Mesothelial cell of epicardium (in vitro differentiated cells): Measurements from ENCODE around the gene MID1IP1. TPM values are rescaled to one million over a fixed set of nuclear protein-coding genes. Genes with fewer than 3 reads are reported as not detected.
A peak's percentile ranks its signal among the peaks of the same experiment; 100 is the strongest.

Experiments
- DNase-seq, 2 experiments: peaks; one replicate each; pipeline ENCODE4 v3.0.0; 2021; ENCODE audit warnings: low spot score in 2 of 2; ENCODE audit not compliant: unreplicated experiment in 2 of 2
- H3K27ac Mint-ChIP-seq: 2 replicates; pipeline ENCODE4 v1.8.0; 2021; ENCODE audit warnings: mixed read lengths
- H3K27me3 Mint-ChIP-seq: 2 replicates; pipeline ENCODE4 v1.8.0; 2021; ENCODE audit warnings: low read depth, mixed read lengths
- H3K36me3 Mint-ChIP-seq: 2 replicates; pipeline ENCODE4 v1.8.0; 2021; ENCODE audit warnings: mixed read lengths
- H3K4me1 Mint-ChIP-seq: 2 replicates; pipeline ENCODE4 v1.8.0; 2021; ENCODE audit warnings: mixed read lengths
- H3K4me3 Mint-ChIP-seq: 2 replicates; pipeline ENCODE4 v1.8.0; 2021; ENCODE audit warnings: mild to moderate bottlenecking, moderate library complexity, mixed read lengths
- H3K9me3 Mint-ChIP-seq: 2 replicates; pipeline ENCODE4 v1.8.0; 2021; ENCODE audit warnings: mixed read lengths
- total RNA-seq: library from RNA; stranded (reverse); gene quantifications from 3 replicates; pipeline ENCODE4 v1.2.1, GENCODE V29; 2021
- TF ChIP-seq, protein P1 (sequence below): fragments of 200-600 bp; sonication (generic); IDR thresholded peaks from one replicate; pipeline ENCODE4 v1.5.0; 2021; ENCODE audit warnings: antibody characterized with exemption; ENCODE audit not compliant: unreplicated experiment

Gene MID1IP1
- total RNA-seq, 1 donor from 2014 or later = 21.4 TPM

DNA sequence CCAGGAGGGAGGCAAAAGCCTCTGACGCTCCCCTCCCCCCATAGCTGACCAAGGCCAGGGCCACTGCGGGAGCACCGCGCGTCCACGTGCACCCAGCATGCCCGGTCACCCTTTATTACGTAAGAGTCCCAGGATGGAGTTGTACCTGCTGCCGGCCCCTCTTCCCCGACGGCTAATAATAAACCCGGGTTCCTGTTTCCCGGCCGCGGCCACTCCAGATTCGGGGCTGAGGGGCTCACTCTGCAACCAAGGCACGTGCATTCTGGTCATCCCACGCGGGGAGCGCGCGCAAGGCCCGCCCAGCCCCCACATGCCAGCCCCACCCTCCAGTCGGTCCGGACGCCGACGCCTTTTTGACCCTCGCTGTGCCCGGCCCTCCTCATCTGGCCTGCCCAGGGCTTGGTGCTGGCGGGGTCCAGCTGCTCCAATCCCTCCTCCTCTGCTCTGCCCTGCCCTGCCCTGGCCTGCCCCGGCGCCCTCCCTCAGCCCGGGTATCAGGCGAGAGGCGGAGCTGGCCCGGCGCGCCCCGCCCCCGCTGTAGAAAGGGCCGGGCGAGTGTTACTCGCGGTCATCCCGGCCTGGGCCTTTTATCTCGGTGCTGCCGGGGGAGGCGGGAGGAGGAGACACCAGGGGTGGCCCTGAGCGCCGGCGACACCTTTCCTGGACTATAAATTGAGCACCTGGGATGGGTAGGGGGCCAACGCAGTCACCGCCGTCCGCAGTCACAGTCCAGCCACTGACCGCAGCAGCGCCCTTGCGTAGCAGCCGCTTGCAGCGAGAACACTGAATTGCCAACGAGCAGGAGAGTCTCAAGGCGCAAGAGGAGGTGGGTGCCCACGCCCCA lies 2.6 kb downstream of the MID1IP1 start:
- peak; percentile 23 to 50 for DNase-seq
- peak overlapping the region; percentile 97 for H3K27ac Mint-ChIP-seq
- H3K4me1 Mint-ChIP-seq = peaks cover 28% of the 10 kb centered on the region
- H3K36me3 Mint-ChIP-seq = peaks cover 1% of the 10 kb centered on the region
- peak overlapping the region; percentile 80 for H3K4me3 Mint-ChIP-seq
- TF ChIP-seq, protein P1, sequence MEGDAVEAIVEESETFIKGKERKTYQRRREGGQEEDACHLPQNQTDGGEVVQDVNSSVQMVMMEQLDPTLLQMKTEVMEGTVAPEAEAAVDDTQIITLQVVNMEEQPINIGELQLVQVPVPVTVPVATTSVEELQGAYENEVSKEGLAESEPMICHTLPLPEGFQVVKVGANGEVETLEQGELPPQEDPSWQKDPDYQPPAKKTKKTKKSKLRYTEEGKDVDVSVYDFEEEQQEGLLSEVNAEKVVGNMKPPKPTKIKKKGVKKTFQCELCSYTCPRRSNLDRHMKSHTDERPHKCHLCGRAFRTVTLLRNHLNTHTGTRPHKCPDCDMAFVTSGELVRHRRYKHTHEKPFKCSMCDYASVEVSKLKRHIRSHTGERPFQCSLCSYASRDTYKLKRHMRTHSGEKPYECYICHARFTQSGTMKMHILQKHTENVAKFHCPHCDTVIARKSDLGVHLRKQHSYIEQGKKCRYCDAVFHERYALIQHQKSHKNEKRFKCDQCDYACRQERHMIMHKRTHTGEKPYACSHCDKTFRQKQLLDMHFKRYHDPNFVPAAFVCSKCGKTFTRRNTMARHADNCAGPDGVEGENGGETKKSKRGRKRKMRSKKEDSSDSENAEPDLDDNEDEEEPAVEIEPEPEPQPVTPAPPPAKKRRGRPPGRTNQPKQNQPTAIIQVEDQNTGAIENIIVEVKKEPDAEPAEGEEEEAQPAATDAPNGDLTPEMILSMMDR = no peak
- peaks cover 19% of the 10 kb centered on the region for H3K9me3 Mint-ChIP-seq
- no peaks in the 10 kb centered on the region for H3K27me3 Mint-ChIP-seq

DNA sequence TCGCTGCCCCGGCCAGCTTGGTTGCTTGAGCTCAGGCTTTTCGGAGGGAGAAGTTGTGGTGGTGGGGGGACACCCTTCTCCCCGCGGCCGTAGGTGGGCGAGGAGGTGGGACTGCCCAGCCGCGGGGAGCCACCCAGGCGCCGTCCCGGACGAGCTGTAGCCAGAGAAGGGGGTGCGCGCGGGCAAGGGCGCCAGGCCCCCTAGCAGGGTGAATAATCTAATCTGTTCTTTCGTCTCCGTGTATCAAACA lies 3.1 kb downstream of the MID1IP1 start:
- TF ChIP-seq, protein P1 = no peak

DNA sequence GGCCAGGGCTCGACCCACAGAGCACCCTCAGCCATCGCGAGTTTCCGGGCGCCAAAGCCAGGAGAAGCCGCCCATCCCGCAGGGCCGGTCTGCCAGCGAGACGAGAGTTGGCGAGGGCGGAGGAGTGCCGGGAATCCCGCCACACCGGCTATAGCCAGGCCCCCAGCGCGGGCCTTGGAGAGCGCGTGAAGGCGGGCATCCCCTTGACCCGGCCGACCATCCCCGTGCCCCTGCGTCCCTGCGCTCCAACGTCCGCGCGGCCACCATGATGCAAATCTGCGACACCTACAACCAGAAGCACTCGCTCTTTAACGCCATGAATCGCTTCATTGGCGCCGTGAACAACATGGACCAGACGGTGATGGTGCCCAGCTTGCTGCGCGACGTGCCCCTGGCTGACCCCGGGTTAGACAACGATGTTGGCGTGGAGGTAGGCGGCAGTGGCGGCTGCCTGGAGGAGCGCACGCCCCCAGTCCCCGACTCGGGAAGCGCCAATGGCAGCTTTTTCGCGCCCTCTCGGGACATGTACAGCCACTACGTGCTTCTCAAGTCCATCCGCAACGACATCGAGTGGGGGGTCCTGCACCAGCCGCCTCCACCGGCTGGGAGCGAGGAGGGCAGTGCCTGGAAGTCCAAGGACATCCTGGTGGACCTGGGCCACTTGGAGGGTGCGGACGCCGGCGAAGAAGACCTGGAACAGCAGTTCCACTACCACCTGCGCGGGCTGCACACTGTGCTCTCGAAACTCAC lies 3.6 kb downstream of the MID1IP1 start:
- TF ChIP-seq, protein P1 = no peak
- peaks cover 1% of the 10 kb centered on the region for H3K36me3 Mint-ChIP-seq
- peak overlapping the region; percentile 80 for H3K4me3 Mint-ChIP-seq
- peaks cover 31% of the 10 kb centered on the region for H3K4me1 Mint-ChIP-seq
- H3K27ac Mint-ChIP-seq = peak overlapping the region; percentile 91
- no peaks in the 10 kb centered on the region for H3K27me3 Mint-ChIP-seq
- peak in 1 of 2 experiments; percentile 42 for DNase-seq
- peaks cover 13% of the 10 kb centered on the region for H3K9me3 Mint-ChIP-seq

More for the DNA sequence above, 3.1 kb downstream of the MID1IP1 start:
- peak overlapping the region; percentile 91 for H3K27ac Mint-ChIP-seq
- H3K36me3 Mint-ChIP-seq = peaks cover 1% of the 10 kb centered on the region
- H3K4me3 Mint-ChIP-seq = peak overlapping the region; percentile 80
- no peaks in the 10 kb centered on the region for H3K27me3 Mint-ChIP-seq
- H3K9me3 Mint-ChIP-seq = peaks cover 17% of the 10 kb centered on the region
- H3K4me1 Mint-ChIP-seq = peaks cover 28% of the 10 kb centered on the region
- no peak for DNase-seq

DNA sequence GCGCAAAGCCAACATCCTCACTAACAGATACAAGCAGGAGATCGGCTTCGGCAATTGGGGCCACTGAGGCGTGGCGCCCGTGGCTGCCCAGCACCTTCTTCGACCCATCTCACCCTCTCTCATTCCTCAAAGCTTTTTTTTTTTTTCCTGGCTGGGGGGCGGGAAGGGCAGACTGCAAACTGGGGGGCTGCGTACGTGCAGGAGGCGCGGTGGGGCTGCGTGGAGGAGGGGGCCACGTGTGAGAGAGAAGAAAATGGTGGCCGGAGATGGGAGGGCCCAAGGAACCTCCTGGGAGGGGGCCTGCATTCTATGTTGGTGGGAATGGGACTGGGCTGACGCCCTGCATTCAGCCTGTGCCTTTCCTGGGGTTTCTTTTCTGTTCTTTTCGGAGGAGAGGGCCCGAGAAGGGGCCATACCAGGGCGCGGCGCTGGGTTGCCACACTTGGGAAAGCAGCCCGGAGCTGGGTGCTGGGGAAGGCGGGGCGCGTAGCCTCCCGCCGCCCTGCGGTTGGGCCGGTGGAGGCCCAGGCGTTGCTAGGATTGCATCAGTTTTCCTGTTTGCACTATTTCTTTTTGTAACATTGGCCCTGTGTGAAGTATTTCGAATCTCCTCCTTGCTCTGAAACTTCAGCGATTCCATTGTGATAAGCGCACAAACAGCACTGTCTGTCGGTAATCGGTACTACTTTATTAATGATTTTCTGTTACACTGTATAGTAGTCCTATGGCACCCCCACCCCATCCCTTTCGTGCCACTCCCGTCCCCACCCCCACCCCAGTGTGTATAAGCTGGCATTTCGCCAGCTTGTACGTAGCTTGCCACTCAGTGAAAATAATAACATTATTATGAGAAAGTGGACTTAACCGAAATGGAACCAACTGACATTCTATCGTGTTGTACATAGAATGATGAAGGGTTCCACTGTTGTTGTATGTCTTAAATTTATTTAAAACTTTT lies 4.5 kb downstream of the MID1IP1 start:
- Mint-ChIP-seq H3K36me3 (peaks cover 1% of the 10 kb centered on the region), H3K4me3 (peak overlapping the region; percentile 80), H3K27ac (peak overlapping the region; percentile 91), H3K27me3 (no peaks in the 10 kb centered on the region), H3K9me3 (peaks cover 10% of the 10 kb centered on the region), H3K4me1 (peaks cover 32% of the 10 kb centered on the region)
- TF ChIP-seq, protein P1 = no peak
- peak in 1 of 2 experiments; percentile 55 for DNase-seq

DNA sequence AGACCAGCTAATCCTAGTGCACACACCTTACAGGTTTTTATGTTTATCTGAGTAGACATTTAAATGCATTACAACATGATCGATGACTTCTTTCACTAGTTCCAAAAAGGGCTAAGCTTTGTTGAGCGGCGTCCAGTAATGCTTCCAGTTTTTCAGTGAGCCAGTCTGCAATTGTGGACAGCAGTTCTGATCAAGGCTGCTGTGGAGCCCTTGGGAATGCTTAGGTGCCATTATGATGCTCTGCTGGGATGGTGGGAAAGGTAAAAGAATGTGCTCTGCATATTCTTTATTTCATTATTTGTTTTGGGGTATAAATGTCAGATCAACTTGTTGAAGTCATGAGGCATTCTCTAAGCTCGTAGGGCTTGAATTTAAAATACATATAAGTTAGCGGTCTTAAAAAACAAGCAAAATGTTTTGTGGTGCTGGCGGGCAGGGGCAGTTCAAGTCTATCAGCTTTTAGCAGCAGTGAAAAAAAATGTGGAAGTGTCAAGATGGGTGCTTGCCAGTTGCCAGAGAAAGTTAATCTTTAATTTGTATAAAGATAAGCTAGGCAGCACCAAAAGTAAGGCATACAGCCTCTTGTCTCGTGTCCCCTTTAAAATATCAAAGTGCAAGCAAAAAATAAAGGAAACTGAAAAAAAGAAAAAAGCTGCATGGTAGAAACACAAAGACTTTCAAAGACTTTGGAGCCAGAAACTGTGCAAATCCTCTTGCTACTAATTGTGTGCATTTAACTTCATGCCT lies 5.8 kb downstream of the MID1IP1 start:
- peaks cover 1% of the 10 kb centered on the region for H3K36me3 Mint-ChIP-seq
- H3K27ac Mint-ChIP-seq = peak overlapping the region; percentile 74
- H3K4me3 Mint-ChIP-seq = peak overlapping the region; percentile 56
- peaks cover 36% of the 10 kb centered on the region for H3K4me1 Mint-ChIP-seq
- no peak for DNase-seq
- H3K27me3 Mint-ChIP-seq = no peaks in the 10 kb centered on the region
- H3K9me3 Mint-ChIP-seq = peaks cover 18% of the 10 kb centered on the region
- TF ChIP-seq, protein P1 = no peak
